ENCODE measurements around the gene KNTC1. TPM values are rescaled to one million over a fixed set of nuclear protein-coding genes. Genes with fewer than 3 reads are reported as not detected.
A peak's percentile ranks its signal among the peaks of the same experiment; 100 is the strongest.
"Not testable (repeated sequence)": the region's sequence is repeated elsewhere in the genome, so short reads cannot be mapped to it uniquely, and the experiment has no call there.

The KNTC1 gene
- total RNA-seq, 1 experiment from 2014 or later, result 110 TPM

- CTCF ChIA-PET, result interaction anchor here (0.5 kb wide), 1 partner anchor 12 kb away, joined by 3 read pairs; no protein-coding TSS in a partner anchor
- H3K27me3 Mint-ChIP-seq (ENCODE audit: unreplicated experiment), result no peaks in the 10 kb centered on the region
- no TSS peak for BruUV-seq (replicated peaks)
- no peaks in the 10 kb centered on the region for H3K4me1 Mint-ChIP-seq (ENCODE audit: low read depth, unreplicated experiment)
- intact Hi-C loops (cut with micrococcal nuclease; ENCODE audit: unreplicated experiment), result no loop called here
- no peak overlapping the region for H3K4me3 Mint-ChIP-seq (ENCODE audit: low read depth, unreplicated experiment)
- DNase-seq, result no peak
- H3K36me3 Mint-ChIP-seq (ENCODE audit: insufficient read depth, unreplicated experiment), result peaks cover 77% of the 10 kb centered on the region
- no peaks in the 10 kb centered on the region for H3K9me3 Mint-ChIP-seq (ENCODE audit: low read depth, unreplicated experiment)
- H3K27ac Mint-ChIP-seq (ENCODE audit: unreplicated experiment), result peak overlapping the region; percentile 6
- no peak for TF ChIP-seq CTCF (IDR thresholded peaks at IDR 0.05; ENCODE audit: unreplicated experiment)
Measured at GRCh38 chr12:122483969-122484368, 43.1 kb upstream of the KNTC1 start.

DNA sequence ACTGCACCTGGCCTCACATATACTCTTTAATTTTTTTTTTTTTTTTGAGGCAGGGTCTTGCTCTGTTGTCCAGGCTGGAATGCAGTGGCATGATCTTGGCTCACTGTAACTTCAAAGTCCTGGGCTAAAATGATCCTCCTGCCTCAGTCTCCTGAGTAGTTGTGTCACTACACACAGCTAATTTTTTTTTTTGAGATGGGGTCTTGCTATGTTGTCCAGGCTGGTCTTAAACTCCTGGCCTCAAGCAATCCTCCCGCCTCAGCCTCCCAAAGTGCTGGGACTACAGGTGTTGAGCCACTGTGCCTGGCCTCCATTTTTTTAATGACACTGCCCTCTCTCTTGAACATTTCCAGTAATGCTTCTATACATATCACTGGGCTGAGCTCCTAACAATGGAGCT is 42.7 kb upstream of the KNTC1 start:
- H3K27me3 Mint-ChIP-seq (ENCODE audit: unreplicated experiment); CTCF ChIA-PET: not testable (repeated sequence)

GRCh38 chr12:122486360-122486759 is 40.7 kb upstream of the KNTC1 start:
- CTCF ChIA-PET, result interaction anchor here (0.6 to 1.0 kb wide), 2 partner anchors 57 to 109 kb away, joined by 3 read pairs; no protein-coding TSS in a partner anchor
- H3K27me3 Mint-ChIP-seq (ENCODE audit: unreplicated experiment); H3K4me1 Mint-ChIP-seq (ENCODE audit: low read depth, unreplicated experiment); H3K9me3 Mint-ChIP-seq (ENCODE audit: low read depth, unreplicated experiment); H3K4me3 Mint-ChIP-seq (ENCODE audit: low read depth, unreplicated experiment); intact Hi-C loops (cut with micrococcal nuclease; ENCODE audit: unreplicated experiment); DNase-seq; H3K27ac Mint-ChIP-seq (ENCODE audit: unreplicated experiment); BruUV-seq (replicated peaks): not testable (repeated sequence)
- H3K36me3 Mint-ChIP-seq (ENCODE audit: insufficient read depth, unreplicated experiment), result peaks cover 74% of the 10 kb centered on the region

More for the DNA sequence above, 42.7 kb upstream of the KNTC1 start:
- peaks cover 77% of the 10 kb centered on the region for H3K36me3 Mint-ChIP-seq (ENCODE audit: insufficient read depth, unreplicated experiment)
- H3K27ac Mint-ChIP-seq (ENCODE audit: unreplicated experiment); H3K4me1 Mint-ChIP-seq (ENCODE audit: low read depth, unreplicated experiment); intact Hi-C loops (cut with micrococcal nuclease; ENCODE audit: unreplicated experiment); BruUV-seq (replicated peaks); H3K4me3 Mint-ChIP-seq (ENCODE audit: low read depth, unreplicated experiment); H3K9me3 Mint-ChIP-seq (ENCODE audit: low read depth, unreplicated experiment); DNase-seq: not testable (repeated sequence)

DNA sequence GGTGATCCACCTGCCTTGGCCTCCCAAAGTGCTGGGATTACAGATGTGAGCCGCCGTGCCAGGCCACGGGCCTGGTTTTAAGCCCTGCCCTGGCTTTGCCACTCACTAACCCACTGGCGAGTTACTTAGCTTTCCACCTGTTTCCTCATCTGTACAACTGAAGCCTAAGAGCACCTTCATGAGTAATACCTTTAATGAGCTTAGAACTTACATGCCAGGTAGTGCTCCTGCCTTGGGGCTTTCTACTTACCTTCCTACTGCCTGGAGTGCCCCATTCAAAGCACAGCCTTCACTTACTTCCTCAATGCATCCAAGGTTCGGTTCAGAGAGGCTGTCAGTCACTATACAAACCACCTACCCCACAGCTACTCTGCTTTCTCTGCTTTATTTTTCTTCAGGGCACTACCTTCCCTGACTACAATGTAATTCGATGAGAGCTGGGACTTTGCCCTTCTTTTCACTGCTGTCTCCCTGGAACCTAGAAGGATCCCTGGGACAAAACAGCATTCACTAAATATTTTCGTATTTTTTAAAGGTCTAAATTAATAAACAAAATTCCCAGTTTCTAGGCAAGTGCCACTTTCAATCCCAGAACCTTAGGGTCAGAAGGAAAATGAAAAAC is 40.1 kb upstream of the KNTC1 start:
- CTCF ChIA-PET, result interaction anchor here (1.0 kb wide), 1 partner anchor 110 kb away, joined by 3 read pairs; no protein-coding TSS in a partner anchor
- intact Hi-C loops (cut with micrococcal nuclease; ENCODE audit: unreplicated experiment), result no loop called here
- H3K27me3 Mint-ChIP-seq (ENCODE audit: unreplicated experiment), result no peaks in the 10 kb centered on the region
- H3K4me3 Mint-ChIP-seq (ENCODE audit: low read depth, unreplicated experiment), result no peak overlapping the region
- no TSS peak for BruUV-seq (replicated peaks)
- no peak overlapping the region for H3K27ac Mint-ChIP-seq (ENCODE audit: unreplicated experiment)
- no peak for DNase-seq
- peaks cover 75% of the 10 kb centered on the region for H3K36me3 Mint-ChIP-seq (ENCODE audit: insufficient read depth, unreplicated experiment)
- TF ChIP-seq CTCF (IDR thresholded peaks at IDR 0.05; ENCODE audit: unreplicated experiment), result no peak
- no peaks in the 10 kb centered on the region for H3K9me3 Mint-ChIP-seq (ENCODE audit: low read depth, unreplicated experiment)
- no peaks in the 10 kb centered on the region for H3K4me1 Mint-ChIP-seq (ENCODE audit: low read depth, unreplicated experiment)

DNA sequence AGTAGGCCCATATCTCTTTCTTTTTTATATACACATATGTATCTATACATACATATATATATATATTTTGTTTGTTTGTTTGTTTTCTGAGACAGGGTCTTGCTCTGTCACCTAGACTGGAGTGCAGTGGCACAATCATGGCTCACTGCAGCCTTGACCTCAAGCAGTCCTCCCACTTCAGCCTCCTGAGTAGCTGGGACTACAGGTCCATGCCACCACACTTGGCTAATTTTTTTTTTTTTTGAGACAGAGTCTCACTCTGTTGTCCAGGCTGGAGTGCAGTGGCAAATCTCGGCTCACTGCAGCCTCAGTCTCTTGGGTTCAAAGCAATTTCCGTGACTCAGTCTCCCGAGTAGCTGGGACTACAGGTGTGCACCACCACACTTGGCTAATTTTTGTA is 39.2 kb upstream of the KNTC1 start:
- H3K4me1 Mint-ChIP-seq (ENCODE audit: low read depth, unreplicated experiment); intact Hi-C loops (cut with micrococcal nuclease; ENCODE audit: unreplicated experiment); DNase-seq; H3K27me3 Mint-ChIP-seq (ENCODE audit: unreplicated experiment); H3K27ac Mint-ChIP-seq (ENCODE audit: unreplicated experiment); BruUV-seq (replicated peaks); H3K4me3 Mint-ChIP-seq (ENCODE audit: low read depth, unreplicated experiment); CTCF ChIA-PET; H3K9me3 Mint-ChIP-seq (ENCODE audit: low read depth, unreplicated experiment): not testable (repeated sequence)
- peaks cover 76% of the 10 kb centered on the region for H3K36me3 Mint-ChIP-seq (ENCODE audit: insufficient read depth, unreplicated experiment)

GRCh38 chr12:122489038-122489437 is 38.0 kb upstream of the KNTC1 start:
- Mint-ChIP-seq H3K9me3 (ENCODE audit: low read depth, unreplicated experiment) (no peaks in the 10 kb centered on the region), H3K4me3 (ENCODE audit: low read depth, unreplicated experiment) (no peak overlapping the region), H3K27ac (ENCODE audit: unreplicated experiment) (no peak overlapping the region), H3K36me3 (ENCODE audit: insufficient read depth, unreplicated experiment) (peaks cover 70% of the 10 kb centered on the region), H3K4me1 (ENCODE audit: low read depth, unreplicated experiment) (no peaks in the 10 kb centered on the region), H3K27me3 (ENCODE audit: unreplicated experiment) (no peaks in the 10 kb centered on the region)
- no peak for DNase-seq
- BruUV-seq (replicated peaks), result TSS peak; percentile 2
- intact Hi-C loops (cut with micrococcal nuclease; ENCODE audit: unreplicated experiment), result no loop called here
- no peak for TF ChIP-seq CTCF (IDR thresholded peaks at IDR 0.05; ENCODE audit: unreplicated experiment)
- CTCF ChIA-PET, result no interaction called here
